PC-3 (cell line): ENCODE results near the gene FBXW10.
"Not testable (repeated sequence)": the region's sequence is repeated elsewhere in the genome, so short reads cannot be mapped to it uniquely, and the experiment has no call there.

Source experiments
- EZH2 ChIP-seq: fragments of 300-600 bp; sonication (generic); IDR thresholded peaks from one replicate; pipeline ENCODE4 v1.6.1; 2017; ENCODE audit warnings: antibody characterized with exemption, mild to moderate bottlenecking, low read length; ENCODE audit not compliant: unreplicated experiment
- TF ChIP-seq, protein P1 (sequence below): fragments of 300-600 bp; sonication (generic); conservative IDR thresholded peaks from 2 replicates; pipeline ENCODE4 v1.5.1; 2017; ENCODE audit warnings: antibody characterized with exemption, low read depth, mild to moderate bottlenecking, low read length

GRCh38 chr17:18760221-18760620, 16.4 kb downstream of the FBXW10 start:
- not testable (repeated sequence) for TF ChIP-seq EZH2
- TF ChIP-seq, protein P1, sequence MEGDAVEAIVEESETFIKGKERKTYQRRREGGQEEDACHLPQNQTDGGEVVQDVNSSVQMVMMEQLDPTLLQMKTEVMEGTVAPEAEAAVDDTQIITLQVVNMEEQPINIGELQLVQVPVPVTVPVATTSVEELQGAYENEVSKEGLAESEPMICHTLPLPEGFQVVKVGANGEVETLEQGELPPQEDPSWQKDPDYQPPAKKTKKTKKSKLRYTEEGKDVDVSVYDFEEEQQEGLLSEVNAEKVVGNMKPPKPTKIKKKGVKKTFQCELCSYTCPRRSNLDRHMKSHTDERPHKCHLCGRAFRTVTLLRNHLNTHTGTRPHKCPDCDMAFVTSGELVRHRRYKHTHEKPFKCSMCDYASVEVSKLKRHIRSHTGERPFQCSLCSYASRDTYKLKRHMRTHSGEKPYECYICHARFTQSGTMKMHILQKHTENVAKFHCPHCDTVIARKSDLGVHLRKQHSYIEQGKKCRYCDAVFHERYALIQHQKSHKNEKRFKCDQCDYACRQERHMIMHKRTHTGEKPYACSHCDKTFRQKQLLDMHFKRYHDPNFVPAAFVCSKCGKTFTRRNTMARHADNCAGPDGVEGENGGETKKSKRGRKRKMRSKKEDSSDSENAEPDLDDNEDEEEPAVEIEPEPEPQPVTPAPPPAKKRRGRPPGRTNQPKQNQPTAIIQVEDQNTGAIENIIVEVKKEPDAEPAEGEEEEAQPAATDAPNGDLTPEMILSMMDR = not testable (repeated sequence)
